Astrocyte (in vitro differentiated cells and primary cell): ENCODE measurements around the gene CHCHD3.

Experiments
- CTCF ChIP-seq: IDR thresholded peaks from 2 replicates; pipeline ENCODE4 v1.5.1; 2011; ENCODE audit warnings: low read depth, mild to moderate bottlenecking, inconsistent platforms, low read length, moderate library complexity; ENCODE audit not compliant: insufficient read depth
- EZH2 ChIP-seq: IDR thresholded peaks from 2 replicates; pipeline ENCODE4 v1.6.1; 2012; ENCODE audit warnings: mild to moderate bottlenecking, low read length, inconsistent platforms; ENCODE audit not compliant: insufficient read depth

- TF ChIP-seq CTCF (no peak), EZH2 (no peak)
Measured at GRCh38 chr7:132806834-132807233, 275.1 kb downstream of the CHCHD3 start.
